DOHH2 (cell line): Measurements from ENCODE around the gene PRR36.

Experiments used
- CTCF ChIP-seq: fragments of 200-600 bp; sonication (generic); IDR thresholded peaks from one replicate; pipeline ENCODE4 v1.5.1; 2014; ENCODE audit warnings: antibody characterized with exemption, mild to moderate bottlenecking, low read depth, low read length; ENCODE audit not compliant: poor library complexity, severe bottlenecking
- EZH2phosphoT487 ChIP-seq: fragments of 200-600 bp; sonication (generic); IDR thresholded peaks from 2 replicates; pipeline ENCODE4 v1.6.1; 2017; ENCODE audit warnings: borderline replicate concordance, mild to moderate bottlenecking, antibody characterized with exemption, low read length, moderate library complexity, mixed read lengths

- TF ChIP-seq CTCF: no peak
- TF ChIP-seq EZH2phosphoT487: no peak
Measured at GRCh38 chr19:7908078-7908699, 34.0 kb upstream of the PRR36 start.
